ENCODE results near the gene OIP5.
"Not testable (repeated sequence)": the region's sequence is repeated elsewhere in the genome, so short reads cannot be mapped to it uniquely, and the experiment has no call there.

OIP5 gene

DNA sequence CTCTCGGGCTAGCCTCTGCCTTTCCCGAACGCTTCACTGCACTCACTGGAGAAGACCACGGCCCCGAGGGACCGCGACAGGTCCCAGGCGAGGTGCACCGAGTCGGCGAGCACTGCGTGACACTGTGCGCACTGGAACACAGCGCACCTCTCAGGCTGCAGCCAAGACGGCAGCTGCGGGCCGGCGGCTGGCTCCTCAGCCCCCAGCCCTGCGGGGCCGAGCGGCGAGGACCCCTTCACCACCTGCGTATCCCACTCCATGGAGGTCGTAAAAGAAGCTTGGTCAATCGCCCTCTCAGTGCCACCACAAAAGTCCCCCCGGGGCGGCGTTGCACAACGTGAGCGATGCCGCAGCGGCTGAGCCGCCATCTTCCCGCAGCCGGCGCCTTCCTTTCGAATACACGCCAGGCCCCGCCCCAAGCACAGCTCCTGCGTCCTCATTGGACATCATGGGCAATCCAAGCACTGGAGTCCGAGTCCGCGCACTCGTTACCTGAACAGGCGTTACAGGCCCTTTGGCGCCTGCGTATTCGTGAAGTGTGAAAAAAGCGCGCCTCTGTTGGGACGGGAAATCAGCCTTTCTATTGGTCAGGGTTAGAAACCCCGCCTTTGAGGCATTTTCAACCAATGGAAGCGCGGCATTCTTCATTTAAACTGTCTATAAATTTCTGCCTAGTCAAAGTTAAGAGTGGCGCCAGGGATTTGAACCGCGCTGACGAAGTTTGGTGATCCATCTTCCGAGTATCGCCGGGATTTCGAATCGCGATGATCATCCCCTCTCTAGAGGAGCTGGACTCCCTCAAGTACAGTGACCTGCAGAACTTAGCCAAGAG lies at the start of gene OIP5, which contains the start of gene NUSAP1:
Gene OIP5, minus strand, starts transcription at position 398 of the 832 bp plus-strand sequence. Its CDS starts 30 bp downstream, at position 368.
Gene NUSAP1, plus strand, starts transcription at position 688 of the 832 bp plus-strand sequence. Its CDS starts 77 bp downstream, at position 765.
- DNase-seq, result peak; percentile 99 to 100

DNA sequence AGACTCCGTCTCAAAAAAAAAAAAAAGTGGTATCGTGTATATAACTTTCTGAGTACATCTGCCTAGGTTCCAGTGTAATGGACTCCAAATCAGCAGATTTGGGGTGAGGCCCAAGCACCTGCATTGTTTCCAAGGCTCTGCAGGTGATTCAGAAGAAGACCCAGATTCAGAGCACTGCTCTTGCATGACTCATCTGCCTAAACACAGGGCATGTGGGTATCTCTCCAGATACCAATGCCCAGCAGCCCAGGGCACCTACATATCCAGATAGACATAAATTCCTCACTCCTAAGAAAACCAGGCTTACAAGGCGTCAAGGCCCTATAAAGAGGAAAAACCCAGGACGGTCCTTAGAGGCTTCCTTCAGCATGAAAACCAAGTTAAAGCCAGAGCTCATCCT lies 45.6 kb upstream of the OIP5 start:
- no peak for DNase-seq

DNA sequence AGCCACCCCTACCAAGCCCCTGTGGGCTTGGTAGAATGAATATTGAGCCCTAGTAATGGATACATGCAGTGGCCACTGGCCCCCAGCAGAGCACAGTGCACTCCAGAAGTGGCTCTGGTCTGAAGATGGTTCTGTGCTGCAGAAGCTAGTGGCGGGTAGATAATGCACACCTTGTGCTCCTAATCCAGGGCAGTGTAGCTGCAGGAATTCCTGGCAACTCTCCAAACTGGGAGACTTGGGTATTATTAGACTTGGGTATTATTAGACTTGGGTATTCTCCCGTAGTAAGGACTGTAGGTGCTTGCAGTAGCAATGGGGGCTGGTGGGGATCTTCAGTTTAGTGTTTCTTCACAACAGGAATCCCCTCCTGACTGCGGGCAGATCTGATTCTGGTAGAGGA lies 35.0 kb upstream of the OIP5 start:
- DNase-seq, result no peak

DNA sequence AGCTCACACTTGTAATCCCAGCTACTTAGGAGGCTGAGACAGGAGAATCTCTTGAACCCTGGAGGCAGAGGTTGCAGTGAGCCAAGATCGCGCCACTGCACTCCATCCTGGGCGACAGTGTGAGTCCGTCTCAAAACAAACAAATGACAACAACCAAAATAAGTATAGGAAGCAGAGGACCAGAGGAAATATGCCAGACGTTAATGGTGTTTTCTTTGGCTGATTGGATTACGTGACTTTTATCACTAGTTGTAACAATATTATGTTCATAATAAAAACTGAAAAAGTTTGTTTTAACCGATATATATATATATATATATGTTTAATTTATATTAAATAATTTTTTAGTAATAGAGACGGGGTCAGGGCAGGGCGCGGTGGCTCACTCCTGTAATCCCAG lies 22.0 kb upstream of the OIP5 start:
- no peak for DNase-seq

DNA sequence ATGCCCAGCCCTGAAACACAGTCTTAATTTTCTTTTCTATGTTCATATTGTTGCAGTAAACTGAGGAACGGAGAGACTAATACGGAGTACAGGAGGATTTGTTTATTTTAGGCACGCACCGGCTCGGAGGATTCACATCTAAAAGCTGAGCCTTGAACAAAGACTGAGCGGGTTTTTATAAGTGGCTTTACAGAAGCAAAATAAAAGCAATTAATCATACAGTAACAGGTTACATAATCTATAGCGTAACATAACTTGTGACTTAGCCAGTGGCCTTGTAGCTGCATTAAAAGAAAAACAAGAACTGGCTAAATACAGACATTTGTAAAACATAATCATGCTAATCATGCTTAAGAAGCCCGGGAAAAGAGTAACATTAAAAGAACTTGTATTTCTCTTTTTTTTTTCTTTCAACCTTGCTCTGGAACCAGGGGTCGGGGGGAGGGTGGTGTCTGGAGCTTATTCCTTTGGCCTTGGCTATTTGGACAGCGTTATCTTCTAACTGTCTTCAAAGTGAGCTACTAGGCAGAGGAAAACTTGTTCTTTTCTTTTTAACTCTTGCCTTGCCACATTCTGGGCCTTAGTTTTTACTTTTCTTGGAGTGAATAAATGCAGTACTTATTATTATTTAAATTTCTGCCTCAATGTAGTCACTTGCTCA lies 17.8 kb upstream of the OIP5 start:
- no peak for DNase-seq

DNA sequence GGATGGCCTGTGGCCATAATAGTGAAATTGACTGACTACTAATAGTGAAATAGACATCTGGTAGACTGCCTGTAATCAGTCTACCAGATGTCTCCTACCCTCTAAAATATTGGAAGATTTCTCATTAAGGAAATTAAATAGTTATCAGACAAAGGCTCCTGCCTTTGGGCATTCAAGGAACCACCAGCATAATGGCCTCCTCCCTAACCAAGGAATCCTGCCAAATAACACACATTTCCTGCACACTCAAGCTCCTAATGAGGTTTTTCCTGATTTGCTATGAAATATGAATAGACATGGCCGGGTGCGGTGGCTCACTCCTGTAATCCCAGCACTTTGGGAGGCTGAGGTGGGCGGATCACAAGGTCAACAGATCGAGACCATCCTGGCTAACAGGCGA lies 14.8 kb upstream of the OIP5 start:
- no peak for DNase-seq

DNA sequence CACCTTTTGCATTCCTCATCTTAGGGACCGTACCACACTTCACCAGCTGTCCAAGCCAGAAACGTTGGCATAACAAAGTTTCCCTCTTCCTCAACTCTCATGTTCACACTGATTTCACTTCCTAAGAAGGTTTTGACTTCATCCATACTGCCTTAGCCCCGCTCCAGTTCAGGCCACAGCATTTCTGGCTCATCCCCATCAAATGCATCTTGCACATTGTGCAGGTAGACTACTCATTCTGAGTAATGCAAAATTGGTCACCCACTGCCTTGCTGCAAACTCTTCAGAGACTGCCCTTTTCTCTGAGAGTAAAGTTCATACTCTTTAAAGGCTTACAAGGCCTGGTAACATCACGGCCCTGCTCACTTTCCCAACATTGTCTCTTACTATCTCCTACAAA lies 9.1 kb upstream of the OIP5 start:
- no peak for DNase-seq

DNA sequence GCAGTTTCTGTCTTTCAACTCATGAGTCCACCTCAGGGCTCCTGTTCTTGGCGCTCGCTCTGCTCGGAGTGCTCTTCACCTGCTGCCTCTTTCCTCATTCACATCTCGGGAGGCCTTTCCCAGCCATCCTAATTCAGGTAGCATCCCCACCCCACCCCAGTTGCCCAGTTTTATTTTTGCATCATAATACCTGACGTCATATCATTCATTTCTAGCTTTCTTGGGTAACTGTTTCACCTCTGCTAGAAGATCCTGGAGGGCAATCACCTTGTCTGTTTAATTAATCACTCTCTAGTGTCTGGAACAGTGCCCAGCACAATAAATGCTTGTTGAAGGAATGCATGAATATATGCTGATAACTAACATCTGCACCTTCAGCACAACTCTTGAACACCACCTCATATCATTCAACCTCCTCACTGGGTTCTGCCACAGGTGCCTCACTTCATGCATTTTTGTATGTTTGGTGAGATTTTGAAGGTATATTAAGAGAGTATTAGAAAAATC lies 7.9 kb upstream of the OIP5 start:
- no peak for DNase-seq

DNA sequence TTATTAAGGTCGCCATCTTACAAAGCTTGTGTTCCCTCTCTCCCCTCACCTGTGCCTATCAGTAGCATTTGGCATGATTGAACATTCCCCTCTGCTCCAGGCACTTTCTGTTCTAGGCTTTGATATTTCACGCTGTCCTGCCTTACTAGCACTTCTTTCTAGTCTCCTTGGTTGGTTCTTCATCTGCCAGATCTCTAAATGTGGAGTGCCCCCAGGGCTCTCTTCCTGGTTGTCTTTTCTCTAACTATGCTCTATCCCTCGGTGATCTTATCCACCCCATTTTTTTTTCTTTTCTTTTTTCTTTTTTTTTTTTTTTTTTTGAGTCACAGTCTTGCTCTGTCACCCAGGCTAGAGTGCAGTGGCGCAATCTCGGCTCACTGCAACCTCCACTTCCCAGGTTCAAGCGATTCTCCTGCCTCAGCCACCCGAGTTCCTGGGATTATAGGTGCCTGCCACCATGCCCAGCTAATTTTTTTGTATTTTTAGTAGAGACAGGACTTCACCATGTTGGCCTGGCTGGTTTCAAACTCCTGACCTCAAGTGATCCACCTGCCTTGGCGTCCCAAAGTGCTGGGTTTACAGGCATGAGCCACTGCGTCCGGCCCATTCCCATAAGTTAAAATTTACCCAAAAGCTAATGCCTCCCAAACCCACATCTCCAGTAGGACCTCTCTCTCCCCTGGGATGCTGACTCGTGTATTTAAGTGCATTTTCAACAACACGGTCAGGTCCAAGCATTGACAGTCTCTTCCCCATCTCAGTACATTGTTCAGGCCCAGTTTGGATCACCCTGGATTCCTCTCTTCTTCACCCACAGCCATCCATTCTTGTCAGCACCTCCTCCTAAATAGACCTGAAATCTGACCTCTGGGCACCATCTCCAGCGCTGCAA lies 5.5 kb upstream of the OIP5 start:
- no peak for DNase-seq

DNA sequence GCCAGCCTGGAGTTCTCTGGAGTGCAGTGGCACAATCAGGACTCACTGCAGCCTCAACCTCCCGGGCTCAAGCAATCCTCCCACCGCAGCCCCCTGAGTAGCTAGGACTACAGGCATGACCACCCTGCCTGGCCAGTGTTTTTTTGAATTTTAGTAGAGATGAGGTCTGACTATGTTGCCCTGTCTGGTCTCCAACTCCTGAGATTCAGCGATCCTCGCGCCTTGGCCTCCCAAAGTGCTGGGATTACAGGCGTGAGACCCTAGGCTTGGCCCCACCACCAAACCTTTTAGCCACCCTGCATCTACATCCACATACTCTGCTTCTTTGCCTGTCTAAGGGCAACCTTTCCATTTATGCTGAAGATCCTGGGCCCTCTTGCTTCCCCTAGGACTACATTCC lies 4.7 kb upstream of the OIP5 start:
- DNase-seq, result no peak

DNA sequence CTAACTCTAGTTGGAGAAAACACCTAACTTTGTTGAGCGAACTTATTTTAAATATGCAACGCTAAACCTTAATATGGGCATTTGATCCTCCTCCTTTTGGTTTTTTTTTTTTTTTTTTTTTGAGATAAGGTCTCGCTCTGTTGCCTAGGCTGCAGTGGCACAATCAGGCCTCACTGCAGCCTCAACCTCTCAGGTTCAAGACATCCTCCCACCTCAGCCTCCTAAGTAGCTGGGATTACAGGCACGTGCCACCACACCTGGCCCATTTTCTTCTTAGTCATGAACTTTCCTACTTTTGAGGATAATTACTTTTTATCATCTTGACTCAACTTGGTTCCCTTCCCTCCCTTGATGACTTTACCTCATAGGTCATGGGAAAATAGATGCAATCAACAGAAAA lies 4.2 kb upstream of the OIP5 start:
- no peak for DNase-seq

DNA sequence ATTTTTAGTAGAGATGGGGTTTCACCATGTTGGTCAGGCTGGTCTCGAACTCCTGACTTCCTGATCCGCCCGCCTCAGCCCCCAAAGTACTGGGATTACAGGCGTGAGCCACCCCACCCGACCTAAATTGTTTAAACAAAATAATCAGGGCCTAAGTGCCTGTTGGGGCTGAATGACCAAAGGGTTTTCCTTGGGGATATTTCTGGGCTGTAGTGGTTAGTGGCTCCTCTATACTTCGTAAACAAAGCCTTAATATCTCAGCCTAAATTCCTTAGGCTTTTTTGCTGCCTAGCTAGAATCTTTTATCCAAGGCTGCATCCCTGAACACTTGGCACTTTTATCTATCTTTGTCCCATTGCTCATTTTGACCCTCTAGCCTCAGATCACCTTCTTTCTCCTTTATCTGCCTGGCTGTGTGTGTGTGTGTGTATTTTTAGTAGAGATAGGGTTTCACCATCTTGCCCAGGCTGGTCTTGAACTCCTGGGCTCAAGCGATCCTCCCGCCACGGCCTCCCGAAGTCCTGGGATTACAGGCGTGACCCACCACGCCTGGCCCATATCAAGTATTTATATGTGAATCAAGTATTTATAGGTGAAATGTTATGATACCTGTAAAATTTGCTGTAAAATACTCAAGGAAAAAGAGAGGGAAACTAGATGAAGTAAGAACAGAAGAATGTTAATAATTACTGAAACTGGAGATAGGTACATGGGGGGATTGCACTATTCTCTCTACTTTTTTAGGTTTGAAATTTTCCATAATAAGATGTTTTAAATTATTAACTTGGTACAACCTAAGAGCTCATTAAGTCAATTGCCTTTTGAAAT lies 2.1 kb upstream of the OIP5 start:
- DNase-seq, result no peak

DNA sequence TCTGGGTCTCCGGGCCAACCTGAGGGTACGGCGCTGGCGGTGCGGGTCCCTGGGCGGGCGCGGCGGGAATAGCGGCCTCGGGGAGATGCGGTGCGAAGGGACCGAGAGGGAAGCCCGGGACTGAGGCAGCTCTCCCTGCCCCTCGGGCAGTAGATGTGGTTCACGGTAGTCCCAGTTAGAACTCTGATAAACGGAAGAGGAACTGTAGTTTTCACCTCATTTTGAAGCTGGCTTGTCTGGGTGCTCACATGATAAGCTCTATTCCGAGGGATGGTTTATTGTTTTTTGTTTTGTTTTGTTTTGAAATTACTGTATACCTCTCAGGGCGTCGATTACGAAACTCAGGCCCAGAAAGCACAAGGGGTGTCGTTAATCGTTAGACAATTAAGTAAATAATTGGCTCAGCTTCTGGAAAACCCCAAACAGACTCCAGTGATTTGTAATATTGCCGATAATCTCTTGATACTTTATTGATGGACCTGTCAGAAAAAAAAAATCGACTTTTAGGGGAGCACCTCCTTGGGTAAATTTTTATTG lies 703 bp upstream of the OIP5 start:
- DNase-seq, result peak; percentile 43 to 45

DNA sequence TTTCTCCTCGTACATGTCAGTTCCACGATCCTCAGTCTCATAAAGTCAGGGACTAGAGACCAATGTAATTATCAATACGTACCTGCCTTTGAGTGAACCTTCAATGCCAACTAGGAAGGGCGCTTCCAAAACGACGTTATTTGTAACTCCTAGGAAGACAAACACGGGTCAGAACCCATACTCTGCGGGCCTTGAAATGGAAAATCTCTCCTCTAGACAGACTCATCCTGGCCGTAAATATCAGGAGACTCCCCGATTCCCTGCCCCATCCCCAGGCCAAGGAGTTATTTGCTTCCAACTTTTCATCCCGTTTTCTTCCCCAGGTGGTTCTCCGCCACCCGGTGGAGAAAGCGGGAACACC lies 578 bp downstream of the OIP5 start:
- peak in 1 of 2 donors; percentile 47 for DNase-seq

DNA sequence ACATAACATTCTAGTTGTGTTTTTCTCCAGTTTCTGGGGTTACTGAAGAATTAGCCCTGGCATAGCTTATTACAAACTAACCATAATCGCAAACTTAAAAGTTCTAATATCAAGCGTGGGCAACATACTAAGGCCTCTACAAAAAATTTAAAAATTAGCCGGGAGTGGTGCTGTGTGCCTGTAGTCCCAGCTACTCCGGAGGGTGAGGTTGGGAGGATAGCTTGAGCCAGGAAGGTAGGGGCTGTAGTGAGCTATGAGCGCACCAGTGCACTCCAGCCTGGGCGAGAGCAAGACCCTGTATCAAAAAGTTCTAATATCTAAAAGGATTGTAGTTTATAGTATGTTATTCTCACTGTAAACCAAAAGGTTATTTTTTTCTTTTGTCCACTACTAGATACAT lies 1.1 kb downstream of the OIP5 start:
- no peak for DNase-seq

DNA sequence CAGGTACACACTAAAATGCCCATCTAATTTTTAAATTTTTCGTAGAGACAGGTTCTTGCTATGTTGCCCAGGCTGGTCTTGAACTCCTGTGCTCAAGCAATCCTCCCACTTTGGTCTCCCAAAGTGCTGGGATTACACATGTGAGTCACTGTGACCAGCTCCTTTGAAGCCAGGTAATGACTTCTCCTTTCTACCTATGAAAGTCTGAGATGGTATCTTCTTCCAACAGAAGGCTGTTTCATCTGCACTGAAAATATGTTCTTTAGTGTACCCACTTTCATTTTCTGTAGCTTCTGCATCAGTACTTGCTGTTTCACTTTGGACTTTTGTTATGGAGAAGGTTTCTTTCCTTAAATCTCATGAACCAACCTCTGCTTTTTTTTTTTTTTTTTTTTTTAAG lies 8.8 kb downstream of the OIP5 start:
- no peak for DNase-seq

DNA sequence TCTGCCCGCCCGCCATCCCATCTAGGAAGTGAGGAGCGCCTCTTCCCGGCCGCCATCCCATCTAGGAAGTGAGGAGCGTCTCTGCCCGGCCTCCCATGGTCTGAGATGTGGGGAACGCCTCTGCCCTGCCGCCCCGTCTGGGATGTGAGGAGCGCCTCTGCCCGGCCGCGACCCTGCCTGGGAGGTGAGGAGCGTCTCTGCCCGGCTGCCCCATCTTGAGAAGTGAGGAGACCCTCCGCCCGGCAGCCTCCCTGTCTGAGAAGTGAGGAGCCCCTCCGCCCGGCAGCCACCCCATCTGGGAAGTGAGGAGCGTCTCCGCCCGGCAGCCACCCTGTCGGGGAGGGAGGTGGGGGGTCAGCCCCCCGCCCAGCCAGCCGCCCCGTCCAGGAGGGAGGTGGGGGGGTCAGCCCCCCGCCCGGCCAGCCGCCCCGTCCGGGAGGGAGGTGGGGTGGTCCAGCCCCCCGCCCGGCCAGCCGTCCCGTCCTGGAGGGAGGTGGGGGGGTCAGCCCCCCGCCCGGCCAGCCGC lies 11.5 kb downstream of the OIP5 start:
- DNase-seq, result not testable (repeated sequence)

DNA sequence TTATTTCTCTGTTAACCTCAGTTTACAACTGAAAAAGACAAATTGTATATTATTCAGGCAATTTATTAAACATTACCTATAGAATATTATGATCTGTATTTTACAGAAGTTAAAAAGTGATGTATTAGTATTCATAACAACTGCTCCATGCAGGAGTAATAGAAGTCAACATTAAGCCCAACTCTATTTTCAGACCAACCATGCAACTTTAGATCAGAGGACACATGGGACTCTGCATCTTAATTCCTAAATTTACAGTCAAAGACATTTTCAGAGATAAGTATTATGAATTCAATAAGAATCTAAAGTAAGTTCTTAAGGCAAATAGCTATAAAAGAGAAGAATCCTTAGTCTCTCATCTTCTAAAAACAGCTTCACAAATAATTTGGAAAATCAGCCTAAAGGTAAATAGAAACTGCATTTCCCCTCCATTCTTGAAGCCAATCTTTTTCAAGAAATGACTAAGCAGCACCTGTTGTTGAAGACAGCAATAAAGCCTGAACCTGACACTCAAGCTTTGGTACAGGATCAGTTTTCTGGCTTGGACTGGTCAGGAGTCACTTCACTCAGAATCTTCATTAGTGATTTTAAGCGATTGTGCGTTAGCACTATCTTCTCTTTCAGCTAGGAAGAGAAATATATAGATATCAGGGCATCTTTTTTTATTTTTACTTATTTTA lies 23.0 kb downstream of the OIP5 start:
- no peak for DNase-seq

DNA sequence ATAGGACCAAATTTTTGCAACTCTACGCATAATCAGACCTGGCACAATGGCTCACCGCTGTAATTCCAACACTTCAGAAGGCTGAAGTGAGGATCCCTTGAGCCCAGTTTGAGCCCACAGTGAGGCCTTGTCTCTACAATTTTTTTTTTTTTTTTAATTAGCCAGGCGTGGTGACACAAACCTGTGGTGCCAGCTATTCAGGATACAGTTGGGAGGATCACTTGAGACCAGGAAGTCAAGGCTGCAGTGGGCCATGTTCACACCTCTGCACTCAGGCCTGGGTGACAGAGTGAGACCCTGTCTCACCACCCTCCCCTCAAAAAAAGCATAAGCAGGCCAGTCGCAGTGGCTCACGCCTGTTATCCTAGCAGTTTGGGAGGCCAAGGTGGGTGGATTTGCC lies 24.7 kb downstream of the OIP5 start:
- DNase-seq, result no peak

DNA sequence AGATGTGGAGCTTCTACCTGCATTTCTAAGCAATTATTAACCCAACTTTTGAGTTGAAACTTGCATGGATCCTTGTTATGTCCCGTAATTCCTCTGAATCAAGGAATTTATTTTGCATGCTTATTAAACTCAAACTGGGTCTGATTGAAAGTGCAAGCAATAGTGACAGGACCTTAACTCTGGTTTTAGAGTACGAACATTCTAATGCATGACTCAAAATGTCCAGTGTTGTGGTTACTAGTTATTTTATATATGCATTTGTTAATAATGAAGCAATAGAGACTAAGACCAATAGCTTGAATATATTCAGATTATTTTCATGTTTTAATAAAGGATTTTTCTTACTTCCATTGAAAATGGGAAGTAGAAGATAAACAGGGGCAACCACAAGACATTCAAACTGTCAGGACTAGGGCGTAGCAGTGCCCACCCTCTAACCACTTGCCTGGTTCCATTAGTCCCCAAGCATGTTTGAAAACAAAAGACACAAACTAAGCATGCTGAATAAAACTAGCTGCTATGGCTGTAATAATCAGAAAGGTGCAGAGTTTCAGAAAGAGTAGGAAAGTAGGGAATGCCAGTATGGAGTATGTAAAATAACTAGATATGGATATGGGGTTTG lies 28.1 kb downstream of the OIP5 start:
- DNase-seq, result no peak

DNA sequence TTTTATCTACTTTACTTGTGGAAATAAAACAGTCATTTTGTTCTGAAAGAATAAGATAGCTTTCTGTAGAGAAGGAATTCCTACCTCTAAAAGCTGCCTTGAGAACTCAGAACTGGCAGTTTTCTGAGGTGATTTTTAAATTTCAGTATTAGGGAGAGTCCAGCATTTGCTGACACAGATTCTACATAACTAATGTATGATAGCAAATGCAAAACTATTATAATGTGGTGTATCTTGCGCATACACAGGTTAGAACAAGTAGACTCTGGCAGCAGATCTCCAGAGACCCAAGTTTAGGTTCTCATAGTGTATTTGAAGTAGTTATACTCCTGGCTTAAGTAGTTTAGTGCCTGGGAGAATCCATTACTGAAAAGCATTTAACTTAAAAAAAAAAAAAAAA lies 30.8 kb downstream of the OIP5 start:
- no peak for DNase-seq
